ENCODE measurements around the gene NUTM2B.
"Not testable (repeated sequence)": the region's sequence is repeated elsewhere in the genome, so short reads cannot be mapped to it uniquely, and the experiment has no call there.

Gene NUTM2B

DNA sequence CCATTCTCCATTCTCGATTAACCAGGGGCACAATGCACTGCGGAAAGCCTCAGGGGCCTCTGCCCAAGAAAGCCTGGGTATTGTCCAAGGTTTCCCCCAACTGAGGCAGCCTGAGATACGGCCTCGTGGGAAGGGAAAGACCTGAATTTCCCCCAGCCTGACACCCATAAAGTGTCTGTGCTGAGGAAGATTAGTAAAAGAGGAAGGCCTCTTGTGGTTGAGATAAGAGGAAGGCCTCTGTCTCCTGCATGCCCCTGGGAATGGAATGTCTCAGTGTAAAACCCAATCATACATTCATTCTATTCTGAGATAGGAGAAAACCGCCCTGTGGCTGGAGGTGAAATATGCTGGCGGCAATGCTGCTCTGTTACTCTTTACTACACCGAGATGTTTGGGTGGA lies 41.8 kb downstream of the NUTM2B start:
- not testable (repeated sequence) for DNase-seq

DNA sequence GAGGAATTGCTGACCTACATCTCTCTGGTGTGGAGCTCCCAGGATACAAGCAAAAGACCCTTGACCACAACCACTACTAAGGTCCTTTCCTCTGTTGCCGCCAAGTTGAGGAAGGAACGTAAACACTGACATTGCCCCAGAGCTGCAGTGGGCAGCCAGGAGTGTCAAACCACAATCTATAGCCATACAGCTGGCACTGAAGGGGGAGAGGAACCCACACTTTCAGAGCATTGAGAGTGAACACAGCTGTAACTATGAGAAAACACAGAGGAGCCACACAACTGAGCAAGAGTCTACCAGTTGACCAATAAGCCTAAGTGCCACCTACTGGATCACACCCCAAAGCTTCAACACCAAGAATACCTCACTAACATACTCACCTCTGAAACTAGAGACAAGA lies 45.5 kb downstream of the NUTM2B start:
- not testable (repeated sequence) for DNase-seq

DNA sequence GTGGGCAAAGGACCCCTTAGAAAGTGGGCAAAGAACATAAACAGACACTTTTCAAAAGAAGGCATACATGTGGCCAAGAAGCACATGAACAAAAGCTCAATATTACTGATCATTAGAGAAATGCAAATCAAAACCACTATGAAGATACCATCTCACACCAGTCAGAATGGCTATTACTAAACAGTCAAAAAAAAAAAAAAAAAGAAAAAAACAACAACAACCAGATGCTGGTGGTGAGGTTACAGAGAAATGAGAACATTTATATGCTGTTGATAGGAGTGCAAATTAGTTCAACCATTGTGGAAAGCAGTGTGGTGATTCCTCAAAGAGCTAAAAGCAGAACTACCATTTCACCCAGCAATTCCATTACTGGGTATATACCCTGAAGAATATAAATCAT lies 50.6 kb downstream of the NUTM2B start:
- DNase-seq = not testable (repeated sequence)

DNA sequence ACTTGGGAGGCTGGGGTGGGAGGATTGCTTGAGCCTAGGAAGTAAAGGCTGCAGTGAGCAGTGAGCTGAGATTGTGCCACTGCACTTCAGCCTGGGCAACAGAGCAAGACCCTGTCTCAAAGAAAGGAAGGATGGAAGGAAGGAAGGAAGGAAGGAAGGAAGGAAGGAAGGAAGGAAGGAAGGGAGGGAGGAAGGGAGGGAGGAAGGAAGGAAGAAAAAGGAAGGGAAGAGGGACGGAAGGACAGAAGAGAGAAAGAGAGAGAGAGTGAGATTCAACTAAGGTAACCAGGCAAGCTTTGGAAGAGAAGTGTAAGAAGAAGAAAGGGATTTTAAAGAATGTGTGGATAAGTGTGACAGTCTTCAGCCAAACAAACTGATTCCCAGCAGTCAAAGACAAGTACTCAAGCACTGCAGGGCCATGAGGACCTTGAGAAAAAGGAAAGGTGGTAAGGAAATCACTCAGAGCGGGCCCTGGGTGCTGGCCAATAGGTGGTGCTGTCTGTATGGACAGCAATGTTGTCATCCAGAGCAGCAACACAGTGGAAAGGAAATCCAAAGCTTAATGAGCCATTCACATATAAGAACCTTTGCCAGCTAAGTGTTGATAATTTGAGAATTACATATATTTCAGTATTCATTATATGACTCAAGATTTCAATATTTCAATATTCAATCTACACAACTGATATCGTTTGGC lies 55.4 kb downstream of the NUTM2B start:
- DNase-seq = not testable (repeated sequence)

Measured in anterior cingulate cortex (tissue), 58 donors.